ENCODE measurements around the gene SNRPA1. TPM values are rescaled to one million over a fixed set of nuclear protein-coding genes. Genes with fewer than 3 reads are reported as not detected.

Gene SNRPA1
- total RNA-seq, 2 donors from 2014 or later, result 132 to 141 TPM

DNA sequence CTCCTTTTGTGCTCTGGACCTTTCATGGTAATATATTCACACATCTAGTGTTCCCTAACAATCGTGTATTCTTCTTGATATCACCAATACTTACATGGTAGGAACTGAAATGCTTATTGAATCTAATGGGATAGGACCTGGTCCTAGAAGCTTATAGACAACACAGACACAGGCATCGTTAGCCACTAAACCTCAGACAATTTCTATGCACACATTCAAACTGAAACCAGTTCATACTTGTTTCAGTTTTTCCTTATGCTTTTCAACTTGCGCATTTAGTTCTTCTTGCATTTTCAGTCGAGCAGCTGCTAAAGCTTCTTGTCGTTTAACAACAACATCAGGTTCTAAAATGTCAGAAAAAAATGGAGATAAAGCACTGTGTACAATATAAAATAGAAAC, 20.0 kb downstream of the SNRPA1 start:
- Mint-ChIP-seq H3K27ac (peak overlapping the region; percentile 89), H3K36me3 (ENCODE audit: insufficient read depth in 2 of 2) (peaks cover 17 to 30% of the 10 kb centered on the region in 2 donors), H3K4me1 (ENCODE audit: low read depth) (peaks cover 34% of the 10 kb centered on the region), H3K9me3 (no peaks in the 10 kb centered on the region), H3K27me3 (ENCODE audit: low read depth) (no peaks in the 10 kb centered on the region), H3K4me3 (peak overlapping the region; percentile 95 to 100)
- DNase-seq (no peak), ATAC-seq (replicated peaks in 1 of 2) (peak in 1 of 2 donors; percentile 17)

DNA sequence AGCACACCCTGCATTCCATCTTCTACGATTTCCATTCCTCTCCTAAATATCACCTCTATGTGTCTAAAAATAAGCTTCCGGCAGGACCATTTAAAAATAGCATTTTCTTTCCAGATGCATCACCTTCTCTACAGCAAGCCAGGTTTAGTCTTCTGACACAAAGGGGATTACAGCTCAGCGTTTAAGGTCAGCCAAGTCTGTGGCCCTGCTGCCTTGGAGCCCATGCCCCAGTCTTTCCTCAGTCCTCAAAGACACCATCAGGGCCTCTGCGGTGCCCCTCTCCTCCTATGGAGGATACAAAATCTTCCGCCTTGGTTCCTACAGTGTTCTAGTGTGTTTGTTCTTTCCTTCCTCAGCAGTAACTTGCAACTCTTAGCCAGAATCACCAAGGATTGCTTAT, 21.5 kb downstream of the SNRPA1 start:
- peaks cover 34% of the 10 kb centered on the region for H3K4me1 Mint-ChIP-seq (ENCODE audit: low read depth)
- no peak overlapping the region for H3K4me3 Mint-ChIP-seq
- no peak for ATAC-seq (replicated peaks in 1 of 2)
- DNase-seq, result no peak
- H3K27me3 Mint-ChIP-seq (ENCODE audit: low read depth), result no peaks in the 10 kb centered on the region
- no peaks in the 10 kb centered on the region for H3K9me3 Mint-ChIP-seq
- peaks cover 17 to 31% of the 10 kb centered on the region in 2 donors for H3K36me3 Mint-ChIP-seq (ENCODE audit: insufficient read depth in 2 of 2)
- H3K27ac Mint-ChIP-seq, result no peak overlapping the region

DNA sequence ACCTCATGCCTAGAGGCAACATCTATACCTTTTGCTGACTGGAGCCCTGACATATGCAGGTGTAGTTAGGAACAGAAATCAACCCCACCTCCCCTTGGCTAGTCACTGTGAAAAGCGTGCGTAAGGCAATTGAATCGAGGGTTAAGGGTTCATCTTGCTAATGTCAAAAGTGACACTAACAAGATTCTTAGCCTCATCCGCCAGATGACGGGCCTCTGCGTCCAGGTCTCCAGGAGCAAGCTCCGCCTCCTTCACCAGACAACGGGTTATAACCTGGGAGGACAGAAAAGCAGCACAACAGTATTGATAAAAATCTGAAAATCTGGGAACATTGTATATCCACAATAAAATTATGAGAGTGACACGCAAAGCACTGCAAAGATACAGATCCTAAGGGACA, 22.5 kb downstream of the SNRPA1 start:
- ATAC-seq (replicated peaks in 1 of 2), result no peak
- no peak overlapping the region for H3K27ac Mint-ChIP-seq
- no peaks in the 10 kb centered on the region for H3K27me3 Mint-ChIP-seq (ENCODE audit: low read depth)
- no peaks in the 10 kb centered on the region for H3K9me3 Mint-ChIP-seq
- peaks cover 31% of the 10 kb centered on the region for H3K4me1 Mint-ChIP-seq (ENCODE audit: low read depth)
- no peak overlapping the region for H3K4me3 Mint-ChIP-seq
- no peak for DNase-seq
- peaks cover 17 to 31% of the 10 kb centered on the region in 2 donors for H3K36me3 Mint-ChIP-seq (ENCODE audit: insufficient read depth in 2 of 2)

DNA sequence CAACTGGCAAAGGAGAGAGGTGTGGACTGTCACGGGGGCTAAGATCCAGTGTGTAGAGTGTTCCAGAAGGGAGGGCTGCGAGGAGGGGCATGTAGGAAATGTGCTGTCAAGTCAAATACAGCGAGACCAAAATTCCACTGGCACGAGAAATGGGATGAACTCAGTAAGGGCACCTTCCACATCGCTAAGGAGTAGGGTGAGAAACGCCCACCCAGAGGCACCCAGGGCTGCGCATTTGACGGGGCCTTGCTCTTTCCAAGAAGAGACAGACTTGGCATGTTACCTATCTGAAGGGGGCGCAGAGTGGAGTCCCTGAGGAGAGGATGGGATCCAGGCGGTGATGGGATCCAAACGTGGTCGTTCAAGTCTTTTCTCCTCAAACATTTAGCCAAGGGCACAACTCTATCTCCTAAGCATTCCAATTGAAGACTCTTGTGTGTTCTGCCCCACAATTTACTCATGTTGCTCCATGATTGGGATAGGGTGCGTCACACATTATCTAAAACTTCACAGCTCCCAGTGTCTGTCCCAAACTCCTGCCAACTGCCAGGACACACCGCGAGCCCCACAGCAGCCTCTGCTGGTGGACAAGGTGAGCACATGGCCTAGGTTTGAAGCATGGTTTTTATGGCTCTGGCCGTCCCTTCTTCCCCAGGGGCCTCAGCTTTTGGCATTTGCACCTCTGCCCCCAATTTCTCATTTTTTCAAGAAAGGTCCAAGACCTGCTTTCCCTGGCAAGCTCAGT, 25.4 kb downstream of the SNRPA1 start:
- Mint-ChIP-seq H3K4me3 (no peak overlapping the region), H3K27ac (no peak overlapping the region), H3K27me3 (ENCODE audit: low read depth) (no peaks in the 10 kb centered on the region), H3K36me3 (ENCODE audit: insufficient read depth in 2 of 2) (peaks cover 10 to 22% of the 10 kb centered on the region in 2 donors), H3K4me1 (ENCODE audit: low read depth) (peaks cover 9% of the 10 kb centered on the region), H3K9me3 (no peaks in the 10 kb centered on the region)
- no peak for DNase-seq
- ATAC-seq (replicated peaks in 1 of 2), result no peak

DNA sequence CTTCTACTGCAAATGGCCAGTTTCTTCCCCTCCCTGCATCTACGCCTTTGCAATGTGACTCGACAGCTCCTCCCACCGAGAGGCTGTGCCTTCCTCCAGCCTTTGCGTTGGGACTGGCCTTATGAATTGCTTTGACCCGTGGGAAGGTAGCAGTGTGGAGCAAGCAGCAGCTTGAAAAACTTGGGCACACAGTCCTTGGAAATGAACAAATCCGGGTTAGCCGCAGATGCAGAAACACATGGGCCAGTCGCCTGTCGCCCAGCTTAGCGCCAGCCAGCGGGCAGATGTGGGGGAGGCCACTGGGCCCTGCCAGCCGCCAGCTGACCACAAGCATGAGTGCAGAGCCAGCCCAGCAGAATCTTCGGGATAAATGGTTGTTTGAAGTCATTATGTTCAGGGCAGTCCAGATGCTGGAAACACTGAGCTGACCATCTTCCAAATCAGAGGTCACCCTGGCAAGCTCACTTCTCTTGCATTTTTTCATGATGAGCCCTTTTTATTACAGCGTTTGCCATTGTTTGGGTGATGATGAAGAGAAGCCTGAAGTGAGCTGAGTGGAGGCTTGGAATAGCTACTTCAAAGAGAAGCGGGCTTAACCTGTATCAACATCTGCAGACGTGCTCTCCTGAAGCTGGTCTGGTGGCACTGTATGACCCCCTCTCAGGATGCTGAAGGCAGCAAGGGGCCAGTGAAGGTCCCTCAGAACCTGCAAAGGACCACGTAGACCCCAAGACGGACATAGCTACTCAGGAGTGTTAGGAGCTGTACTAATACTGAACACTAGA, 27.5 kb downstream of the SNRPA1 start:
- no peaks in the 10 kb centered on the region for H3K9me3 Mint-ChIP-seq
- H3K4me3 Mint-ChIP-seq, result no peak overlapping the region
- ATAC-seq (replicated peaks in 1 of 2), result no peak
- DNase-seq, result no peak
- H3K36me3 Mint-ChIP-seq (ENCODE audit: insufficient read depth in 2 of 2), result peaks cover 4 to 6% of the 10 kb centered on the region in 2 donors
- no peaks in the 10 kb centered on the region for H3K4me1 Mint-ChIP-seq (ENCODE audit: low read depth)
- H3K27ac Mint-ChIP-seq, result no peak overlapping the region
- H3K27me3 Mint-ChIP-seq (ENCODE audit: low read depth), result no peaks in the 10 kb centered on the region

DNA sequence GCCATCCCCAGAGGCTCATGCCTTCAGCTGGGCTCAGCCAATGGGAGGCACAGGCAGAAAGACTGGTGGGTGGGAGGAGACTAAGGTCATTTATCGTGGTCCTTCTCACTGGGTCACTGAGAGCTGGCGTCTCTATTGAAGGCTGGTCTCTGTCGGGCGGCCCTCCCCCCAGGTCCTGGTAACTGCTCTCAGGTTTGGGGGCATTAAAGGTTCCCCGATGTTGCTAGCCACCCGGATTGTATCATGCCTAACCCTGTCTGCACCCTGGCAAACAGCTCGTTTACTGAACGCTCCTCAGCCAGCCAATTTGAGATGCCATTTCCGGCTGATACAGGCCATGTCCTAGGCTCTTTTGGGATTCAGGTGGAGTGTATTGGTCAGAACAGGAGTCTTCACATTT, 28.3 kb downstream of the SNRPA1 start:
- Mint-ChIP-seq H3K36me3 (ENCODE audit: insufficient read depth in 2 of 2) (peaks cover 0 to 3% of the 10 kb centered on the region in 2 donors), H3K27me3 (ENCODE audit: low read depth) (no peaks in the 10 kb centered on the region), H3K4me1 (ENCODE audit: low read depth) (no peaks in the 10 kb centered on the region), H3K27ac (no peak overlapping the region), H3K9me3 (no peaks in the 10 kb centered on the region), H3K4me3 (no peak overlapping the region)
- ATAC-seq (replicated peaks in 1 of 2) (no peak), DNase-seq (no peak)

DNA sequence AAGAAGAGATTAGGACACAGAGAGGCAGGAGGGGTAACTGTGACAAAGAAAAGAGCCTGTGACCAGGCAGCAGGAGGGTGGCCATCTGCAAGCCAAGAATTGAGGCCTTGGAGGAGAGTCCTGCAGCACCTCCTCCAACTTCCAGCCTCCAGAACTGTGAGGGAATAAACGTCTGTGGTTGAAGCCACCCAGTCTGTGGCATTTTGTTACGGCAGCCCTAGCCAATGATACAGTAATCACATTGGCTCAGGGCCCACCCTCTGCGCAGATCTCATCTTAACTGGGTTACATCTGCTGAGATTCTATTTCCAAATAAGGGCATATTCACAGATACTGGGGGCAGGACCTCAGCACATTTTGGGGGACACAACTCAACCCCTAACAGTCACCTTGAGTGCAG, 29.0 kb downstream of the SNRPA1 start:
- DNase-seq (no peak), ATAC-seq (replicated peaks in 1 of 2) (no peak)
- Mint-ChIP-seq H3K36me3 (ENCODE audit: insufficient read depth in 2 of 2) (peaks cover 0 to 3% of the 10 kb centered on the region in 2 donors), H3K27me3 (ENCODE audit: low read depth) (no peaks in the 10 kb centered on the region), H3K4me1 (ENCODE audit: low read depth) (no peaks in the 10 kb centered on the region), H3K9me3 (no peaks in the 10 kb centered on the region), H3K27ac (no peak overlapping the region), H3K4me3 (no peak overlapping the region)

DNA sequence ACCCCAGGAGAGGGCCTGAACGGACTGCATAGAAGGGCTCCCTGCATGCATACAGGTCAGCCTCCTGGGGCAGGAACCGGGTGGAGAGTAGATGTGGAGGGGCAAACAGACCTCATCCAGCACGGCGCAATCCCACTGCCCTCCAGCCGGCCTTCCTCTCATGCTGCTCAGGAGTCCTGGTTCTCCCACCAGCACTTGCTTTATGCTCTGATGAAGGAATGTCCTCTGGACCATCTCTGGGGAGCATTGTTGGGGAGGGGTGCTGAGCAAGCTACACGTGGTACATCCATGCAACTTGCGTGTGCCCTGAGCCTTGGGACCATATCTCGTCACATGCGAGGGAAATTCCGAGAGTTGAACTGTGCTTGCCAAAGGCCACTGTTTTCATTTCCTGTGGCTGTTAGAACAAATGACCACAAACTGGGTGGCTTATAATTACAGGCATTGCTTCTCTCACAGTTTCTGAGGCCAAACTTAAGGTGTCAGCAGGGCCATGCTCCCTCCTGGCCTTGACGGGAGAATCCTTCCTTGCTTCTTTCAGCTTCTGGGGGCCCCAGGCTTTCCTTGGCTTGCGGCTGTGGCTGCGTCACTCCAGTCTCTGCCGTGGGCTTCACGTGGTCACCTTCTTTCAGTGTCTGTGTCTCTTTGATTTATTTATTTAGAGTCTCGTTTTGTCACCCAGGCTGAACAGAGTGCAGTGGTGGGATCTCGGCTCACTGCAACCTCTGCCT, 30.0 kb downstream of the SNRPA1 start:
- Mint-ChIP-seq H3K4me3 (no peak overlapping the region), H3K9me3 (no peaks in the 10 kb centered on the region), H3K36me3 (ENCODE audit: insufficient read depth in 2 of 2) (peaks cover 0 to 3% of the 10 kb centered on the region in 2 donors), H3K27ac (no peak overlapping the region), H3K27me3 (ENCODE audit: low read depth) (peaks cover 5% of the 10 kb centered on the region), H3K4me1 (ENCODE audit: low read depth) (no peaks in the 10 kb centered on the region)
- ATAC-seq (replicated peaks in 1 of 2) (no peak), DNase-seq (no peak)

DNA sequence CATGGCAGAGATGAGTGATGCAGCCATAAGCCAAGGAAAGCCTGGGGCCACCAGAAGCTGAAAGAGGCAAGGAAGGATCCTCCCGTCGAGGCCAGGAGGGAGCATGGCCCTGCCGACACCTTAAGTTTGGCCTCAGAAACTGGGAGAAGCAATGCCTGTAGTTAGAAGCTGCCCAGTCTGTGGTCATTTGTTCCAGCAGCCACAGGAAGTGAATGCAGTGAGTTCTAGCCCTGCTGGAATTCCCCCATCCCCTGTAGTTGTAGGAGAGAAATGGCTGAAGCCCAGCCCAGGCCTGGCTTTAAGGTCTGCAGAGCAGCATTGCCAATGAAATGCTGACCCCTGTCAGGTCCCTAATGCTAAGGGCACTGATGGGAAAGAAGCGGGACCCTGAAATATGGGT, 31.0 kb downstream of the SNRPA1 start:
- Mint-ChIP-seq H3K9me3 (no peaks in the 10 kb centered on the region), H3K4me3 (no peak overlapping the region), H3K27ac (no peak overlapping the region), H3K36me3 (ENCODE audit: insufficient read depth in 2 of 2) (no peaks in the 10 kb centered on the region), H3K4me1 (ENCODE audit: low read depth) (no peaks in the 10 kb centered on the region), H3K27me3 (ENCODE audit: low read depth) (peaks cover 16% of the 10 kb centered on the region)
- DNase-seq (no peak), ATAC-seq (replicated peaks in 1 of 2) (no peak)

DNA sequence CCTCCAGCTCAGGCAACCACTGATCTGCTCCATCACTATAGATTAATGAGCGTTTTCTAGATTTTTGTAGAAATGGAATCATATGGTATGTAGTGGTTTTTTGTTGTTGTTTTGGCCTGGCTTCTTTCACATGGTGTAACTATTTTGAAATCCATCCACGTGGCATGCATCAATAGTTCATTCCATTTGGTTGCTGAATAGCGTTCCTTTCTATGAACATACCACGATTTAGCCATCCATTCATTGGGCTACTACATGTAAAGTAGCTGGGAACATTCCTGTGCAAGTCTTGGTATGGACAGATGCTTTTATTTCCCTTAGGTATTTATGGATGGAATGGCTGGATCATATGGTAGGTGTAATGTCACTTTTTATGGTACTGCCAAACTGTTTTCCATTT, 32.5 kb downstream of the SNRPA1 start:
- Mint-ChIP-seq H3K27me3 (ENCODE audit: low read depth) (peaks cover 21% of the 10 kb centered on the region), H3K4me3 (no peak overlapping the region), H3K27ac (no peak overlapping the region), H3K36me3 (ENCODE audit: insufficient read depth in 2 of 2) (no peaks in the 10 kb centered on the region), H3K9me3 (no peaks in the 10 kb centered on the region), H3K4me1 (ENCODE audit: low read depth) (no peaks in the 10 kb centered on the region)
- DNase-seq (no peak), ATAC-seq (replicated peaks in 1 of 2) (no peak)

DNA sequence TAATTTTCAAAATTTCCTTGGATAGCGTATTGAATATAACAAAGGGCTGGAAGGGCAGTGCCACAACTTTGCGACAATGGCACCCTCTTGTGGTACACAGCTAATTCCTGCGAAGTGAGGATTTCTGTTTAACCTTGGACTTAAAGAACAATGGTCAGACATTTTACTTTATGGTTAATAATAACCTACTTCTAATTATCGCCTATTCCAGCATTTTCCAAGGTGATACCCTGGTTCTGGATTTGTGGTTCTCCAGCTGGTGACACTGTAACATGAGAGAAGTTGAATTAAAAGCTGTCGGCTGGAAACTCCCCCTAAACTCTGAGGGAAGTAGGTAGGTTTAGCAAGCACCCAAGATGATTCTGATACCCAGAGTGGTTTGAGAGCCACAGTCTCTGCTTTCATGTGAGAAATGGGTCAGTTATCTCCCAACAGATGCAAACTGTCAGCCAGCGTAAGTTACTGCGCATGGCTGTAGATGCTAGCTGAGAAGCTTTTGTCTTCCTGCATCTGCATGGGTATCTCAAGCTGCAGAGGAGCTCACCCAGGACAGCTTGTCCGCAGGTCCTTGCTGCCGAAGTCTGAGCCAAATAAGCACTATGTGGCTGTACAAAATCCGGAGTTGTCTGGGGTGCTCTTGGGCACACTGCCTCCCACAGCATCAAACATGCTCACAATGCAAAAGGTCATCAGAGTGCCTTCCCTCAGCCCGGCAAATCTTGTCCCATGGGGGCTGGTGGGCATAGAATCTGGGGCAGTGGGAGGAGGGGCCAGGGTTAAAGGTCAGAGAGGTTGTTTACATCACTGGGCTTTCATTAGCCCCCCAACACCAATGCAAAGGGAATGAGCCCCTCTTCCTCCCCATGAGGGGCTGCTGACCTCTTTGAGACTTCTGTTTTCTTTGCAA, 36.6 kb downstream of the SNRPA1 start:
- Mint-ChIP-seq H3K27me3 (ENCODE audit: low read depth) (peaks cover 21% of the 10 kb centered on the region), H3K27ac (peak overlapping the region; percentile 79), H3K9me3 (no peaks in the 10 kb centered on the region), H3K4me3 (no peak overlapping the region), H3K4me1 (ENCODE audit: low read depth) (peaks cover 25% of the 10 kb centered on the region), H3K36me3 (ENCODE audit: insufficient read depth in 2 of 2) (no peaks in the 10 kb centered on the region)
- ATAC-seq (replicated peaks in 1 of 2) (peak; percentile 54 to 56), DNase-seq (peak; percentile 54 to 60)

DNA sequence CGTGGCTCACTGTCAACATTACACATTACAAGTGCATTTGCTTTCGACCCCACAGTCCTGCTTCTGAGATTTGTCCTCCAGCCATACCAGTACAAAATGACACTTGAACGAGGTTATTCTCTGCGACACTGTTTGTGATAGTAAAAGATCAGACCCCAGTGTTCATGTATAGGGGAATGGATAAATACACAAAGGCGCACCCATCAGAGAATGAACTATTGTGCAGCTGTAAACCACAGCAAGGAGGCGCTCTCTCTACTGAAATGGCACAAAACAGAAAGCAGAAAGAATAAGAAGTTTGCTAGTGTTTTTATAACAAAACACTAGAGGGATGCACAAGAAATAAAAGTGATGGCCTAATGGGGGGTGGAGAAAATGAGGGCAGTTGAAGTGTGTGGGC, 38.3 kb downstream of the SNRPA1 start:
- Mint-ChIP-seq H3K4me1 (ENCODE audit: low read depth) (peaks cover 25% of the 10 kb centered on the region), H3K9me3 (no peaks in the 10 kb centered on the region), H3K4me3 (no peak overlapping the region), H3K27me3 (ENCODE audit: low read depth) (peaks cover 21% of the 10 kb centered on the region), H3K27ac (no peak overlapping the region), H3K36me3 (ENCODE audit: insufficient read depth in 2 of 2) (no peaks in the 10 kb centered on the region)
- no peak for ATAC-seq (replicated peaks in 1 of 2)
- no peak for DNase-seq
